Endothelial cell of hepatic sinusoid (primary cell): ENCODE results near the gene PPP2R1B.
"Not testable (repeated sequence)": the region's sequence is repeated elsewhere in the genome, so short reads cannot be mapped to it uniquely, and the experiment has no call there.

Source experiments
- in situ Hi-C: cut with HindIII; loops from 2 replicates; pipeline ENCODE4 v1.10.0; 2017; ENCODE audit warnings: low sequenced_read_pairs

PPP2R1B gene

DNA sequence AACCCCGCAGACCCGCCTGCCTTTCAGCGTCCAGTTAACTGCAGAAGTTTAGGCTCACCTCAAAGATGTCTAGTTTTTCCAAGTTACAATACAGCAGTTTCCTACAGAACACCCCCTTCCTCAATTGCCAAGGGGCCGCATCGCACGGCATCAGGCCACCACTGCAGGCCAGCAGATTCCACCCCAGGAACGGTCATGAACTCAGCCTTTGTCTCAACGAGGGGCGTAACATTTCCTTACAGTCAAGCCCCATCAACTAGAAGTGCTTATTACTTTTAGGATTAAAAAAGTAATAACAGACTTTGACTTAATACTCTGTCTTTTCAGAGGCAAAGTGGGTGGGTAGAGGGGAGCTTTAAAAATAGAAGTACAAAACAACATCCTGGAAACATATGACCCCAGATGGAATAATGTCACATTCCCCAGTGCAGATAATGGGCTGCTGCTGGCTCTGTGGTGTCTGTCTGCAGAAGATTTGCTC lies 36.3 kb downstream of the PPP2R1B start:
- in situ Hi-C loops: loop anchor here (5.0 kb wide), 1 partner anchor 32 kb away; no protein-coding TSS in a partner anchor

DNA sequence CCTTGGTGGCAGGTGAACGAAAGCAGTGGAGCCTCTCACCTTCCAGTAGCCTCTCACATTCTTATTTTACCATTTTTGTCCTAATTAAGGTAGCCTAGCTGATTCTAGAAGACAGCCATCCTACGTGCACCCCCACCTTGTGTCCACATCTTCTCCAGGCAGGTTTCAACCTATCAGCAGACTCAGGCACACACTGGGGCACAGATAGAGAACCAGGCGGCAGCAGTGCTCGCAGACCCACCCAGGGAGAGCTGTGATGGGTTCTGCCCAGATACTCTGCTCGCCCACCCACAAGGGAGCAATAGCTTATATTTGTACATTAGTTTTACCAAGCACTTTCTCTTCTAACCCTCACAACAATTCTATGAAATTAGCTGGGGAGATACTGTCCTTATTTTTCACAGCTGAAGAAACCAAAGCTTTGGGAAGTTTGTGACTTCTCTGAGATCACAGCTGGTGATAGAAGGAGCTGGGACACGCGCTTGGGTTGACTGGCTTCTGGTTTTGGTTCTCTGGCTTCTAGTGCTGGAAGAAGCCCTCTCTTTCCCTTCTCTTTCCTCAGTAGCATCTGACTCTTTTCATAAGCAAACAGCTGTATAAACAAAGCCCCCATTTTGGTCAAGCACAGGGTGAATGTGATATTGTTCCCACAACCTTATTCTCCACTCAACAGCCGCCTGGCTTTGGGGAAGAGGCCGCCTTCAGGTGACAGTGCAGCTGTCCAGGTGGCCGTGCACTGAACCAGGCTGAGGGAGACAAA lies 36.9 kb downstream of the PPP2R1B start:
- in situ Hi-C loops: loop anchor here (5.0 kb wide), 1 partner anchor 33 kb away; no protein-coding TSS in a partner anchor

DNA sequence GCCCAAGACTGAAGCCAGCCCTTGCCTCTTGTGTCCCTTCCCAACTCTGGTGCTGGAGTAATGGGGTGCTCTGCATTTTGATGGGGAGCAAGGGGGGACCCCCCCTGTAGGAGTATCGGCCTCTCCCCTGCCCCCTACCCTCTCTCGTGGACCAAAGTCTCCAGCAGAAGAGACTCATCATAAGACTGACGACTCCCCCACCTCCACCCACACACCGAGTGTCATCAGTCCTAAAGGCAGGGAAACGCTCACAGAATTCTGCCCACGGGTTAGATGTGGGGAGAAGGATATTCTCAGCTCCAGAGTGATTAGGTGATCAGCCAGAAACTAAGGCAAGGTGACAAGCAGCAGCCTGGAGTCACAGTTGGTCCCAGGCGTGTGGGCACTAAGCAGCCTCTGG lies 38.8 kb downstream of the PPP2R1B start:
- in situ Hi-C loops: loop anchor here (5.0 kb wide), 1 partner anchor 35 kb away; no protein-coding TSS in a partner anchor

DNA sequence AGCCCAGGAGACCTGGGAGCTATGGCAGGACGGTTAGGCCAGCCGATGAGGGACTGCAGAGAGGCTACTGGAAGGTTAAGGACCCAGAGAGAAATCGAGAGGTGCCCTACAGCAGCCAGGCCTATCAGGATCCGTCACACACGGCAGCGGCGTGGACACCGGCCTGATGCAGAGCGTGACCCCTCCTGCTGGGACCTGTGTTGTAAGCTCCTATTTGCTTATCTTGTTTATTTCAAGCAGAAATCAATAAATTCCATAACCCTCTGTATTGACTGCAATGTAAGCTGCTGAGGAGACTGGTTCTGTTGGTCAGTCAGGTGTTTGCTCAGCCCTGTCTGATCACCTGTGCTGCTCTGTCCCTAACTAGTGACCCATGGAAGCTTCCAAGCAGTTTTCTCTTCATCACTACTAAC lies 39.9 kb downstream of the PPP2R1B start:
- in situ Hi-C loops: loop anchor here (5.0 kb wide), 1 partner anchor 36 kb away; no protein-coding TSS in a partner anchor

DNA sequence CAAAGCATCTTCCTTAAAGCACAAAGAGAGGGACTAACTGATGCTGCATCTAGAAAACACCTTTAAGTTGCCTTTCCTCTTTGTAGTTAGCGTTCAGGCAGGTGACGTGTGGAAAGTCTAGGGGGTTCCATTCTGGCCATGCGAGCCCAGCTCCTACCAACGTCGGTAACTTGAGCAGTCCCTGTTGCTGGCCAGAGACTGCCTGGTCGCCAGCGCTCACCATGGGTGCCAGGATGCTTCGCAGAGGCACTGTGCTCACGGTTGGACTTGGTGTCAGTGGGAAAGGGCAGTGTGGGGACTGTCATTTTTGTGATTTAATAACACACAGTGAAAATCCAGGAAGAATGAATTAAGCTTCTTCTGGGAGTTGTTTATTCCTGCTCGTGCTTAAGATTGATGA lies 40.6 kb downstream of the PPP2R1B start:
- in situ Hi-C loops: loop anchor here (5.0 kb wide), 1 partner anchor 37 kb away; no protein-coding TSS in a partner anchor

DNA sequence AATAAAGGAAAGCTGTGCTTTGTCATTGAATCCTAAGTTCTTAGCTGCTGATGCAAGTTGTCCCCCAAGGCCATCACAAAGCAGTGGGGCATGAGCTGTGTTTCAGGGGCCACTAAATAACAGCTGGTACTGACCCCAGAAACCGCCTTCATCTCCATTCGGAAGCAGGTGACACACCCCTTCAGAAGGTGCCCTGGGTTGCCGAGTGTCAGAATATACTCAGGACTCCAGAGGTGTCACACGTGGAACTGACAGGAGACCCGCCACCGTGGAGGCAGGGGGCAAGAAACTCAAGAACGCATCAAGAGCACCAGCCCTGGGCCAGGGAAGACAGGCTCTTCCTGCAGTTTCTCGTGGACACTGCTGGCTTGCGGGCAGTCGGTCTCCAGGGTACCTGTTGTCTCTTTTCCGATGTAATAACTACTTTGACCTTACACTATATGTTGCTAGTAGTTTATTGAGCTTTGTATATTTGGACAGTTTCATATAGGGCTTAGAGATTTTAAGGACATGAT lies 41.5 kb downstream of the PPP2R1B start:
- in situ Hi-C loops: loop anchor here (5.0 kb wide), 2 partner anchors 38 to 83 kb away; no protein-coding TSS in a partner anchor

DNA sequence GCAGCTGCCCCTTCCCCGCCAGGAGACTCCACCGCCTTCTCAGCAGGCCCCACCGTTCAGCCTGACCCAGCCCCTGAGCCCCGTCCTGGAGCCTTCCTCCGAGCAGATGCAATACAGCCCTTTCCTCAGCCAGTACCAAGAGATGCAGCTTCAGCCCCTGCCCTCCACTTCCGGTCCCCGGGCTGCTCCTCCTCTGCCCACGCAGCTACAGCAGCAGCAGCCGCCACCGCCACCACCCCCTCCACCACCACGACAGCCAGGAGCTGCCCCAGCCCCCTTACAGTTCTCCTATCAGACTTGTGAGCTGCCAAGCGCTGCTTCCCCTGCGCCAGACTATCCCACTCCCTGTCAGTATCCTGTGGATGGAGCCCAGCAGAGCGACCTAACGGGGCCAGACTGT lies 42.6 kb downstream of the PPP2R1B start:
- in situ Hi-C loops: loop anchor here (5.0 kb wide), 1 partner anchor 84 kb away; no protein-coding TSS in a partner anchor

DNA sequence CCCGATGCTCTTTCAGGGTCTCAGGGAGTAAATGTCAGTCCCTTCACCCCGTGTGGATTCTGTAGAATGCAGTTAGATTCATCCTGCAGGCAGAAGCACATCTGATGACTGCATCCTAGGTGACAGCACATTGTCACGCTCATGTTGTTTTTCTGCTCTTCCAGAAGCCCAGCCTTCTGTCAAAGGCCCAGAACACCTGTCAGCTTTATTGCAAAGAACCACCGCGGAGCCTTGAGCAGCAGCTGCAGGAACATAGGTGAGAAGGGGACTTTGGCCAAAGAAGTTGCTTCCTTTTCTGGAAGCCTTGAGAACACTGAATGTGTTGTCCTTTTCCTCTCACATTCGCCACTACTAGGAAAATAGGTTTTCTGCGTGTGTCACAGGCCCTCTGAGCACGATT lies 43.7 kb downstream of the PPP2R1B start:
- in situ Hi-C loops: loop anchor here (5.0 kb wide), 1 partner anchor 85 kb away; no protein-coding TSS in a partner anchor

DNA sequence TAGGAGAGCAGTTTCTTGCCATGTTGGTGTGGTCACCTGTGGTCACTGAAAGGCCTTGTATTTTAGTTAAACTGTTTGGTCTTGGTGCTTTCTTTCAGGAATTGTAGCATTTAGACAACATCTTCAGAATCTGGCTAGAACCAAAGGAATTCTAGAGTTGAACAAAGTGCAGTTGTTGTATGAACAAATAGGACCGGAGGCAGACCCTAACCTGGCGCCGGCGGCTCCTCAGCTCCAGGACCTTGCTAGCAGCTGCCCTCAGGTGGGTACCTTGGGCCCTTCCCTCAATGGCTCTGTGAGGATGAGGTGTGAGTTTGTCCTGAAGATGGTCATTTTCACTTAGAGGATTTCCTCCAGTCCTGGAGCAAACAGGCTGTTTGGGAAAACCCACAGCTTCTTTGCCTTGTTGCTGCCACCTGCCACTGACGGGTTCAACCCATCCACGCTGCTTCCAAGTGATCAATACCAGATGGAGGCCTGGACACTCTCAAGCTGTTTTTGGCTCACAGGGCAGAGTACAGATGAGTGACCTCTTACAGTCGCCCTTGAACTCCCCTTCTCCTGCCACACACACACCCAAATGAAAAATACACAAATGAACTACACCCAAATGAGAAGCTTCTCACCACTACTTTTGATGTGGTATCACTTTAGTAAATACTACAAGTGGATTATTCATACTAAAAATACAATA lies 45.2 kb downstream of the PPP2R1B start:
- in situ Hi-C loops: loop anchor here (5.0 kb wide), 1 partner anchor 86 kb away; no protein-coding TSS in a partner anchor

DNA sequence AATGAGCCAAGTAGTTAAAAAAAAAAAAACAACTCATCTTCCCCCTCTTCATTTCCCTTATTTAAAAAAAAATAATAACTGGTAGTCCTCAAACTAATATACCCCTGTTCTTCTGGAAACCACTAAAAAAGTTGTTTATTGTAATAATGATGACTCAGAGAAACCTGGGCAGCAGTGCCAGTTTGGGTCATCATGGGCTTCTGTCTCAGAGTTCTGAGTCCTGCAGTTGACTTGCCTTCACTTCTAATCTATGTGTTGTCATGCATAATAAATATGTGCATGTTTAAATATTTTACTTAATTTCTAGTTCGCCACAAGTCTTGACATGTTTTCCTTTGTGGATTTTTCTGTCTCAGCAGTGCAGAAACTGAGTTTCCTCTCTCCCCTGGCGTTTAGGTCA lies 46.8 kb downstream of the PPP2R1B start:
- in situ Hi-C loops: no loop called here

DNA sequence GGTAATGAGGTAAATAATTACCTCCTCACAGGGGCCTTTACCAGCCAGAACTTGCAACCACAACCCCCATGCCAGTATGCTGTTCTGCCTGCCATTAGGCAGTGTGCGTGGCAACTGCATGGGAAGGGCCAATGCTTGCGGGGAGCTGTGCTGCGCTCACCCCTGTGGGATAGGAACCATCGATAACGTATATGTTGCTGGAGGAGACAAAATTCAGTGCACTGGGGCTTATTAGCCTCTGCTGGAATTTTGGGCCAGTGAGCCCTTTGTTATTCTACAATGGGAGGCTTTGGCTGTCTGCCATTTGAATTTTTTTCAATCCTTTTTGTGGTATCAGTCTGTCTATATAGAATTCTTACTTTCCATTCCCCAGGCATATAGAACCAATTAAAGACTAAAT lies 47.3 kb downstream of the PPP2R1B start:
- in situ Hi-C loops: no loop called here

DNA sequence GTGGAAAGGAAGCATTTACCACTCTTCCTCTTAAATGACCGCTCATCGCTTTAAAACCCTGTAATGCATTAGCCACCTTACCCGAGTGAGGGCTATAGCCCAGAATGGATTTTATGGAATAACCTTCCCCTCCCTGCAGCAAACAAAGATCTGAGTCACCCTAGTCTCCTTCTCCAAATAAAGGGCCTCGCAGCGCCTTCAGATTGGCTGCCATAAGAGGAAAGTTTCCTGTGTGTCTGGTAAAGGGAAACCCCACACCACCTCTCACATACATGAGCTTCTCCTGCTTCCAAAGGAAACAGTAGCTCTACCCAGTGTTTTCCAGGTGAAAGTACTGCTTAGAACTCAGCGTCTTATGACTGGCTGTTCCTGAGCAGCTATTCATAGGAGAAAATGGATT lies 47.8 kb downstream of the PPP2R1B start:
- in situ Hi-C loops: no loop called here

DNA sequence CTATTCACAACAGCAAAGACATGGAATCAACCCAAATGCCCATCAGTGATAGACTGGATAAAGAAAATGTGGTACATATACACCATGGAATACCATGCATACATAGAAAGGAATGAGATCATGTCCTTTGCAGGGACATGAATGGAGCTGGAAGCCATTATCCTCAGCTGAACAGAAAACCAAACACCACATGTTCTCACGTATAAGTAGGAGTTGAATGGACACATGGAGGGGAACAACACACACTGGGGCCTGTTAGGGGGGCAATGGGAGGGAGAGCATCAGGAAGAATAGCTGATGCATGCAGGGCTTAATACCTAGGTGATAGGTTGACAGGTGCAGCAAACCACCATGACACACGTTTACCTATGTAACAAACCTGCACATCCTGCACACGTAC lies 48.5 kb downstream of the PPP2R1B start:
- in situ Hi-C loops: not testable (repeated sequence)

DNA sequence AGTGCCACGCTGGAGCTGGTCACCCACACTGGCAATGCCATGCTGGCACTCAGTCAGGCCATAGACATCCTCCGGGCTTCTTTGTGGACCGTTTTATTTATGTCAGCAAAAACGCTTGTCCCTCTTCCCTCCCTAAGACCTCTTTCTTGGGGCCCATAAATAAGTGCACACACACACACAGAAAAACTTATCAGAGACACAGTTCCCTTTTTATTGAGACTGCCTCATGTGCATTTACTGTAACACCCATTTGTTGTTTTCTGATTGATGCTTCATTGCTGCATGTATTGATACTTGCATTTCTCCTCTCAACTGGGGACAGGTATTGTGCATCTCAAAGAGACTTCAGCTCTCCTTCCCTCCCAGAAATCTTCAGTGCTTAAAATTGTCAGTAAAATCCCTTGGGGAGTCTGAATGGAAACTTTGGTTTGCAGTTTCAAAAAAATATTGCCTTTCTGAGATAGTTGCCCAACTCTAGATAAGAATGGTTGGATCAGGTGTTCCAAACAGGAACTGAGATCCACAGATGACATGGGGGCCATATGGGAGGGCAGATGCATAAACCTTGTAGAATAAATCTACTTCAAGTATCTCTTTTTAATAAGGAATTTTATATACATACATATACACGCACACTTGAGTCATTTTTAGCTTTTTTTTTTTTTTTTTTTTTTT lies 50.9 kb downstream of the PPP2R1B start:
- in situ Hi-C loops: no loop called here

DNA sequence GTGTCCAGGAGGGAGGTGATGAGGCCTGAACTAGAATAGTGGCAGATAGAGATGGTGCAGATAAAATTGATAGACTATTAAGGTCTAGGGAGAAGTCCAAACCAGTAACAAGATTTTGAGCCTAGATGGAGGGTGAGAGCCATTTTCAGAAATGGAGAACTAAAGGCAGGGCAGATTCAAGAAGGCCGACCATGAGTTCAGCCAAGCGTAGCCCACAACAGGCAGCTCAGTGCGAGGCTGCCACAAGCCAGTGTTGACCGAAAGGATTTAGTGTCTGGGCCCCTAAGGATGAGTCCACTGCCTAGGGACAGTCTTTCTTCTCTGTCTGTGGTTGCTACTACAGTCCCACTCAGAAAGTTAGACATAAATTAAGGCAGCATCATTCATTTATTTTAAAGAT lies 51.7 kb downstream of the PPP2R1B start:
- in situ Hi-C loops: no loop called here

DNA sequence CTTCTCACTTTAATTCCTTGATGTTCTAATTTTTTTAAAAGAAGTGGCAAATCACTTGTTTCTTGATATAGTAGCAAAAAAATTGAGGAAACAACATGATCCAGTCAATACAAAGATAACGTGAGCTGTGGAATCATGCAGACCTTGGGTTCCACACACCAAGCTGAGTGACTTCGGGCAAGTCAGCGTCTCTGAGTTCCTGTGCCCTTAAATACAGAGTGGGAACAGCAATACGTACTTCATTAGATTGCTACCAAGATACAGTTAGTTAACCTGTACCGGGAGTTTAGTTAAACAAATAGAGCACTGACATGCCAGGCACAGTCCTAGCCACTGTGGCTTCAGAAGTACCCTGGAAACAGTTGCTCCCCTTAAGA lies 58.5 kb downstream of the PPP2R1B start:
- in situ Hi-C loops: no loop called here

DNA sequence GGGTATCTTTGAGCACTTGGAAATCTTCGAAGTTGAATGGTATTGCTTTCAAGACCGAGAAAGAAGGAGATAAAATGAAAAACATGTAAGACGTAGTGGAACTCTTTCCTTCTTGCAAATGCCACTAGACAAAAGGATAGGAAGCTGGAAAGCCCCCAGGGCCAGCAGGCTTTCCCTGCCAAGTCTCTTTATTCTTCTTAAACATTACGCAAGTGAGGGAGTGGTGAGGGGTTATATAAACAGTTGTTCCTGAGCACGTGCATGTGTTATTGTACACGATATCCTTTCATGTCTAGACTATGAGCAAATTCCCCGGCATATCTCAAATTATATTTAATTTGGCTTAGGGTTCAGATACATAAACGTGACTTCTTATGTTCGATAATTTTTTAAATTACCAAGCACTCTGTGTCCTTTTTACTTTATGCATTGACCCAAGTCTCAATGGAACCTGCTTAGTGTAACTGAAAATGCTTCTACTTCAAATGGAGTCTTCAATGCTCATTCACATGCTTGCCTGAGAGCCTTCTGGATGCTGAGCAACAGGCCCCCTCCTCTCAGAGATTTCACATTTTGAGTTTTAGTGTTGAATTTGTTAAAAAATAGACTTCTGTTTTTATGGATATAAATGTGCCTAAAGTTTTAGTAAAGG lies 59.0 kb downstream of the PPP2R1B start:
- in situ Hi-C loops: no loop called here

DNA sequence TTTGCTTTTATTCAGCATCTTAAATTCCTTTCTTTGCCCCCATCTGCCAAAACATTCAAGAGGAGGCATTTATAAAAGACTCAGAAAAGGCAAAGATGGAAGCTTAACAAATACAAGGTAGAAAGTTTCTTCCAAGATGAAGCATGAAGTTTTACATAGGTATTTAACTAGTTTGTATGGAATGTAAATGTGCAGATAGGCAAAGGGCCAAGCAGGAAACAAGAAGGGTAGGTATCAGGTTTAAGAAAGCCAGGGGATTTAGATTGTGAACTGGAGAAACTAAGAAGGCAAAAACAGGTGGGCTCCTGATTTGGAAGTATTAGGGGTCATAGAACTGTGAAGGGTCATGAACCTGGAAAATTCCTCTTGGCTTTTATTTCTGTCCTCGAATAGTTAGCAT lies 62.6 kb downstream of the PPP2R1B start:
- in situ Hi-C loops: no loop called here

DNA sequence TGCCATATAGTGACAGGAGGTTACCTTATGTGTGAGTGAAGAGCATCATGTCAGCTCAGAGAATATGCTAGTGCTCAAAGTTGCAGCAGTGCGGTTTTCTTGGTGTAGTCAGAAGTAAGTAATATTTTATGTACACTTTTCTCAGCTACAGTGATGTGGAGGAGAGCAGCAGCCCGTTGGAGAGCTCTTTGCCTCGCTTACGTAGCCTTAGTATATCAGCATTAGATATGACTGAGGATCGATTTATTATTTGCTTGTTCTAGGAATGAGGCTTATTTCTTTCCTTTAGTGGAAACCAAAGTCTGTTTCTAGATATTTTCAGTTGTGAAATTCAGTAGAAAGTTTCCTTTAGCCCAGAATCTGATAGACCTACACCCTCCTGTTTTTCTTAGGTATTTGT lies 63.6 kb downstream of the PPP2R1B start:
- in situ Hi-C loops: no loop called here

DNA sequence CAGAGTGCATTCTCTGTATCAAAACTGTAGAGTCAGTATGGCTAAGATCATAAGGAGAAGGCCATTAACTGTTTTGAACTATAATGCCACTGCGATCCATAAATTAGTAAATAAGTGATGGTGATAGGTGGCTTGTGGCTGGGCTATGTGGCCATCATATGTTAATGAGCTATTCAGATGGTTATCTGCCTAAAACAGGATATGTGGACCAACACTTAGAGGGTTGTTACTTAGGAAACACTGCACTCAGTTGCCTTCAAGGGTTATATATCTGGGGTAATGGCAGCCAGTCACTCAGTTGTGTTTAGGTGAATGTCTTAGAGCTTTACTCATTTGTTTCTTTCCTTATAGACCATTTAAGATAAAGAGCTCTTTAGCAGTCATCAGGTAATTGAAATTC lies 66.0 kb downstream of the PPP2R1B start:
- in situ Hi-C loops: no loop called here
